Neural progenitor cell (in vitro differentiated cells): Measurements from ENCODE around the gene KRTAP23-1. TPM values are rescaled to one million over a fixed set of nuclear protein-coding genes. Genes with fewer than 3 reads are reported as not detected.

Experiments used
- DNase-seq: peaks from one replicate; pipeline ENCODE4 v3.0.0-alpha.2; 2016; ENCODE audit warnings: low spot score
- H2AFZ ChIP-seq: fragments of 200-600 bp; sonication (generic); replicated peaks from 2 replicates; pipeline ENCODE4 v1.6.1; 2016; ENCODE audit warnings: antibody characterized with exemption
- H3F3A ChIP-seq: fragments of 200-600 bp; sonication (generic); 2 replicates; pipeline ENCODE4 v1.6.1; 2016; ENCODE audit warnings: antibody characterized with exemption, low read depth
- H3K27ac ChIP-seq: fragments of 200-600 bp; sonication (generic); 2 replicates; pipeline ENCODE4 v1.5.1; 2016; ENCODE audit warnings: mild to moderate bottlenecking
- H3K27me3 ChIP-seq: fragments of 200-600 bp; sonication (generic); 2 replicates; pipeline ENCODE4 v1.6.1; 2016; ENCODE audit warnings: mild to moderate bottlenecking, moderate library complexity
- H3K36me3 ChIP-seq: fragments of 200-600 bp; sonication (generic); 2 replicates; pipeline ENCODE4 v1.5.1; 2016
- H3K4me1 ChIP-seq: fragments of 200-600 bp; sonication (generic); 2 replicates; pipeline ENCODE4 v1.6.1; 2016; ENCODE audit warnings: mixed run types
- H3K4me2 ChIP-seq: fragments of 200-600 bp; sonication (generic); 2 replicates; pipeline ENCODE4 v1.6.1; 2016
- H3K4me3 ChIP-seq: fragments of 200-600 bp; sonication (generic); 2 replicates; pipeline ENCODE4 v1.5.1; 2016
- H3K79me2 ChIP-seq: fragments of 200-600 bp; sonication (generic); 2 replicates; pipeline ENCODE4 v1.6.1; 2016; ENCODE audit warnings: low read depth
- H3K9ac ChIP-seq: fragments of 200-600 bp; sonication (generic); 2 replicates; pipeline ENCODE4 v1.6.1; 2016
- H3K9me3 ChIP-seq: fragments of 200-600 bp; sonication (generic); 2 replicates; pipeline ENCODE4 v1.5.1; 2016; ENCODE audit warnings: low read depth
- H4K20me1 ChIP-seq: fragments of 200-600 bp; sonication (generic); 2 replicates; pipeline ENCODE4 v1.6.1; 2016; ENCODE audit warnings: low read depth
- H3K27ac Mint-ChIP-seq: 3 replicates; pipeline ENCODE4 v1.8.0; 2021; ENCODE audit warnings: mixed read lengths
- H3K27me3 Mint-ChIP-seq: 2 replicates; pipeline ENCODE4 v1.8.0; 2022; ENCODE audit warnings: low read depth, mild to moderate bottlenecking, inconsistent platforms, moderate library complexity, mixed read lengths; ENCODE audit not compliant: insufficient read depth
- H3K36me3 Mint-ChIP-seq: 3 replicates; pipeline ENCODE4 v1.8.0; 2021; ENCODE audit warnings: mixed read lengths
- H3K4me1 Mint-ChIP-seq: 3 replicates; pipeline ENCODE4 v1.8.0; 2021; ENCODE audit warnings: mixed read lengths
- H3K4me3 Mint-ChIP-seq: 3 replicates; pipeline ENCODE4 v1.8.0; 2021; ENCODE audit warnings: mild to moderate bottlenecking, moderate library complexity, mixed read lengths
- H3K9me3 Mint-ChIP-seq: 3 replicates; pipeline ENCODE4 v1.8.0; 2020; ENCODE audit warnings: mixed read lengths
- CTCF ChIP-seq: fragments of 200-600 bp; sonication (generic); IDR thresholded peaks from 2 replicates; pipeline ENCODE4 v1.5.1; 2017; ENCODE audit warnings: antibody characterized with exemption, mild to moderate bottlenecking
- EZH2 ChIP-seq: fragments of 200-600 bp; sonication (generic); IDR thresholded peaks from 2 replicates; pipeline ENCODE4 v1.6.1; 2017; ENCODE audit warnings: antibody characterized with exemption, mild to moderate bottlenecking, moderate library complexity
- EZH2phosphoT487 ChIP-seq: fragments of 200-600 bp; sonication (generic); IDR thresholded peaks from 2 replicates; pipeline ENCODE4 v1.6.1; 2017; ENCODE audit warnings: antibody characterized with exemption
- total RNA-seq: library from RNA; depleted of rRNA; stranded (reverse); fragments of >200 nt; gene quantifications from 2 replicates; pipeline ENCODE4 v1.2.3, GENCODE V29; 2015; ENCODE audit warnings: low replicate concordance

KRTAP23-1 gene
- total RNA-seq, 1 donor from 2014 or later: not detected

- DNase-seq: no peak
- no peaks in the 10 kb centered on the region for H3K4me1 ChIP-seq
- H2AFZ ChIP-seq: no peak overlapping the region
- Mint-ChIP-seq H3K27me3 (no peaks in the 10 kb centered on the region), H3K27ac (no peak overlapping the region), H3K4me1 (no peaks in the 10 kb centered on the region), H3K9me3 (no peaks in the 10 kb centered on the region), H3K36me3 (no peaks in the 10 kb centered on the region), H3K4me3 (no peak overlapping the region)
- H3K27ac ChIP-seq: no peak overlapping the region
- H3F3A ChIP-seq: no peaks in the 10 kb centered on the region
- TF ChIP-seq EZH2phosphoT487: no peak
- TF ChIP-seq EZH2: no peak
- no peak for TF ChIP-seq CTCF
- H3K9me3 ChIP-seq: no peaks in the 10 kb centered on the region
- no peak overlapping the region for H3K4me2 ChIP-seq
- H3K9ac ChIP-seq: no peak overlapping the region
- H3K4me3 ChIP-seq: no peak overlapping the region
- no peaks in the 10 kb centered on the region for H3K36me3 ChIP-seq
- no peaks in the 10 kb centered on the region for H4K20me1 ChIP-seq
- H3K27me3 ChIP-seq: no peaks in the 10 kb centered on the region
- no peaks in the 10 kb centered on the region for H3K79me2 ChIP-seq
These were observed 33.8 kb upstream of the KRTAP23-1 start for GRCh38 chr21:30382201-30382600.

GRCh38 chr21:30372139-30372770 is 23.8 kb upstream of the KRTAP23-1 start, which contains the start of gene KRTAP13-2:
Gene KRTAP13-2 (minus strand): TSS chr21:30372271. CDS start chr21:30372213, 58 bp downstream.
- no peaks in the 10 kb centered on the region for H3K27me3 Mint-ChIP-seq
- no peak within 1 kb of the TSS for H3K27ac ChIP-seq

GRCh38 chr21:30355906-30356305 is 7.5 kb upstream of the KRTAP23-1 start:
- Mint-ChIP-seq H3K4me1 (no peaks in the 10 kb centered on the region), H3K9me3 (no peaks in the 10 kb centered on the region), H3K27me3 (no peaks in the 10 kb centered on the region), H3K27ac (no peak overlapping the region), H3K36me3 (no peaks in the 10 kb centered on the region), H3K4me3 (no peak overlapping the region)
- H3K79me2 ChIP-seq: no peaks in the 10 kb centered on the region
- no peaks in the 10 kb centered on the region for H4K20me1 ChIP-seq
- H3K4me3 ChIP-seq: no peak overlapping the region
- H3K9ac ChIP-seq: no peak overlapping the region
- no peak overlapping the region for H3K4me2 ChIP-seq
- H3F3A ChIP-seq: no peaks in the 10 kb centered on the region
- no peaks in the 10 kb centered on the region for H3K4me1 ChIP-seq
- H3K27me3 ChIP-seq: no peaks in the 10 kb centered on the region
- TF ChIP-seq EZH2phosphoT487: no peak
- TF ChIP-seq CTCF: no peak
- TF ChIP-seq EZH2: no peak
- H2AFZ ChIP-seq: no peak overlapping the region
- no peaks in the 10 kb centered on the region for H3K9me3 ChIP-seq
- no peak for DNase-seq
- H3K27ac ChIP-seq: no peak overlapping the region
- H3K36me3 ChIP-seq: no peaks in the 10 kb centered on the region

More at GRCh38 chr21:30372139-30372770, 23.8 kb upstream of the KRTAP23-1 start, which contains the start of gene KRTAP13-2:
- no peak for DNase-seq
- Histone ChIP-seq H3K27me3 (no peaks in the 10 kb centered on the region), H3K9me3 (no peaks in the 10 kb centered on the region), H3K9ac (no peak within 1 kb of the TSS), H4K20me1 (no peaks in the 10 kb centered on the region), H2AFZ (no peak within 1 kb of the TSS), H3K79me2 (no peaks in the 10 kb centered on the region), H3K4me1 (no peaks in the 10 kb centered on the region), H3K4me2 (no peak within 1 kb of the TSS), H3F3A (no peaks in the 10 kb centered on the region), H3K36me3 (no peaks in the 10 kb centered on the region), H3K4me3 (no peak within 1 kb of the TSS)
- no peak within 1 kb of the TSS for H3K4me3 Mint-ChIP-seq
- H3K27ac Mint-ChIP-seq: no peak within 1 kb of the TSS
- TF ChIP-seq EZH2: no peak
- no peak for TF ChIP-seq CTCF
- TF ChIP-seq EZH2phosphoT487: no peak
- no peaks in the 10 kb centered on the region for H3K36me3 Mint-ChIP-seq
- no peaks in the 10 kb centered on the region for H3K4me1 Mint-ChIP-seq
- H3K9me3 Mint-ChIP-seq: peaks cover 4% of the 10 kb centered on the region
